AG09319 (cell line): ENCODE data around the gene STAT1.

ENCODE experiments used
- DNase-seq: peaks from one replicate; pipeline ENCODE4 v3.0.0-alpha.2; 2010; ENCODE audit warnings: low read depth; ENCODE audit errors: extremely low read depth
- CTCF ChIP-seq: IDR thresholded peaks from 2 replicates; pipeline ENCODE4 v1.5.1; 2011; ENCODE audit warnings: low read depth, mild to moderate bottlenecking, inconsistent platforms, low read length, moderate library complexity

The STAT1 gene

GRCh38 chr2:191019376-191019775 is 5.4 kb upstream of the STAT1 start:
- no peak for TF ChIP-seq CTCF

GRCh38 chr2:191018643-191019119 is 4.7 kb upstream of the STAT1 start:
- DNase-seq = no peak
- no peak for TF ChIP-seq CTCF

More at GRCh38 chr2:191019376-191019775, 5.4 kb upstream of the STAT1 start:
- DNase-seq = no peak

- no peak for TF ChIP-seq CTCF
- DNase-seq = no peak
These were observed 4.1 kb upstream of the STAT1 start for GRCh38 chr2:191018048-191018447.

GRCh38 chr2:191015831-191016230 is 1.9 kb upstream of the STAT1 start:
- TF ChIP-seq CTCF = no peak
- no peak for DNase-seq

GRCh38 chr2:191015239-191015638 is 1.3 kb upstream of the STAT1 start:
- no peak for TF ChIP-seq CTCF

GRCh38 chr2:191014653-191015020 is 666 bp upstream of the STAT1 start:
- no peak for DNase-seq
- TF ChIP-seq CTCF = no peak

More at GRCh38 chr2:191015239-191015638, 1.3 kb upstream of the STAT1 start:
- no peak for DNase-seq

- TF ChIP-seq CTCF = no peak
These were observed 364 bp downstream of the STAT1 start for GRCh38 chr2:191013682-191013931.

More at GRCh38 chr2:191013682-191013931, 364 bp downstream of the STAT1 start:
- no peak for DNase-seq
